Gastrocnemius medialis (tissue), 4 donors: ENCODE measurements around the gene DNAJB14.

ENCODE experiments used
- CTCF ChIP-seq, 5 experiments: fragments of 450-650 bp in 3 of 5; fragments of 200-600 bp in 2 of 5; sonication (generic) in 2 of 5; IDR thresholded peaks in 4 of 5; conservative IDR thresholded peaks in 1 of 5; 1 replicate in 4 of 5; 2 replicates in 1 of 5; pipeline ENCODE4 v1.5.1; 2016 to 2019; ENCODE audit warnings: antibody characterized with exemption in 5 of 5, mild to moderate bottlenecking in 3 of 5, moderate library complexity in 3 of 5
- POLR2A ChIP-seq, 2 donors: fragments of 450-650 bp; IDR thresholded peaks; one replicate each; pipeline ENCODE4 v1.6.1; 2017; ENCODE audit warnings: antibody characterized with exemption in 2 of 2, mild to moderate bottlenecking in 2 of 2, moderate library complexity in 2 of 2

- TF ChIP-seq CTCF (IDR thresholded peaks at IDR 0.05 in 4 of 5, conservative IDR thresholded peaks at IDR 0.05 in 1 of 5), result no peak
- no peak for TF ChIP-seq POLR2A (IDR thresholded peaks at IDR 0.05)
These were observed 31.0 kb downstream of the DNAJB14 start for GRCh38 chr4:99915449-99915848.
